ENCODE data around the gene CDC14A. TPM values are rescaled to one million over a fixed set of nuclear protein-coding genes. Genes with fewer than 3 reads are reported as not detected.
A peak's percentile ranks its signal among the peaks of the same experiment; 100 is the strongest.

Gene CDC14A
- total RNA-seq, 1 donor from 2014 or later = 6.3 TPM

DNA sequence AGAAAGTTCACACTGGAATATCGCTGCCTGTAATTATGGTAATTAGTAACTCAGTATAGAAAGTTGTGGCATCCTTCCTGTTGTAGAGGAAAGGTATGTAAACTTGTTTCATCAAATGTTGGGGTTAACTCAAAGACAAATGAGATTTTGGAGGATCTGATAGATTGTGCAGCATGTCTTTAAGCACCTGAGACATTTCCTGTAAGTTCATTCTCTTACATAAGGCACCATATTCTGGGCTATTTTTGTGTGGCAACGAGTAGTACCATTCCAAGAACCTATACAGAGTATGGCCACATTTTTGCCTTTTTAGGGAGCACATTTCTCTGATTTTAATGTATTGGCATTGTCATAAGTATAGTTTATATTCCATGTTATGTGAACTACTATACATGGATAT is 88.8 kb downstream of the CDC14A start:
- H3K4me3 ChIP-seq (ENCODE audit: insufficient read depth, low read depth, low read length) = no peak overlapping the region
- Mint-ChIP-seq H3K27ac (ENCODE audit: unreplicated experiment) (no peak overlapping the region), H3K9me3 (ENCODE audit: unreplicated experiment) (no peaks in the 10 kb centered on the region), H3K4me3 (ENCODE audit: unreplicated experiment) (no peak overlapping the region), H3K36me3 (ENCODE audit: low read depth, unreplicated experiment) (no peaks in the 10 kb centered on the region), H3K27me3 (ENCODE audit: low read depth, unreplicated experiment) (no peaks in the 10 kb centered on the region), H3K4me1 (ENCODE audit: low read depth, unreplicated experiment) (peaks cover 15% of the 10 kb centered on the region)
- no peaks in the 10 kb centered on the region for H3K36me3 ChIP-seq (ENCODE audit: insufficient read depth, low read length)
- no peak overlapping the region for H3K9ac ChIP-seq (ENCODE audit: low read length)
- no peak for FAIRE-seq
- H3K27me3 ChIP-seq (ENCODE audit: insufficient read depth, low read length) = no peaks in the 10 kb centered on the region
- no peak overlapping the region for H3K4me2 ChIP-seq (ENCODE audit: low read length)
- H3K27ac ChIP-seq (ENCODE audit: low read depth, low read length) = no peak overlapping the region
- peaks cover 6% of the 10 kb centered on the region for H3K4me1 ChIP-seq (ENCODE audit: insufficient read depth, low read length)
- H3K9me3 ChIP-seq (ENCODE audit: insufficient read depth, low read depth, low read length) = no peaks in the 10 kb centered on the region
- no peak for DNase-seq (ENCODE audit: low read depth)
- H3K79me2 ChIP-seq (ENCODE audit: insufficient read depth, low read length) = no peaks in the 10 kb centered on the region
- TF ChIP-seq, protein P1, sequence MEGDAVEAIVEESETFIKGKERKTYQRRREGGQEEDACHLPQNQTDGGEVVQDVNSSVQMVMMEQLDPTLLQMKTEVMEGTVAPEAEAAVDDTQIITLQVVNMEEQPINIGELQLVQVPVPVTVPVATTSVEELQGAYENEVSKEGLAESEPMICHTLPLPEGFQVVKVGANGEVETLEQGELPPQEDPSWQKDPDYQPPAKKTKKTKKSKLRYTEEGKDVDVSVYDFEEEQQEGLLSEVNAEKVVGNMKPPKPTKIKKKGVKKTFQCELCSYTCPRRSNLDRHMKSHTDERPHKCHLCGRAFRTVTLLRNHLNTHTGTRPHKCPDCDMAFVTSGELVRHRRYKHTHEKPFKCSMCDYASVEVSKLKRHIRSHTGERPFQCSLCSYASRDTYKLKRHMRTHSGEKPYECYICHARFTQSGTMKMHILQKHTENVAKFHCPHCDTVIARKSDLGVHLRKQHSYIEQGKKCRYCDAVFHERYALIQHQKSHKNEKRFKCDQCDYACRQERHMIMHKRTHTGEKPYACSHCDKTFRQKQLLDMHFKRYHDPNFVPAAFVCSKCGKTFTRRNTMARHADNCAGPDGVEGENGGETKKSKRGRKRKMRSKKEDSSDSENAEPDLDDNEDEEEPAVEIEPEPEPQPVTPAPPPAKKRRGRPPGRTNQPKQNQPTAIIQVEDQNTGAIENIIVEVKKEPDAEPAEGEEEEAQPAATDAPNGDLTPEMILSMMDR (IDR thresholded peaks at IDR 0.05; ENCODE audit: insufficient read depth, low read depth, low read length) = no peak
- no peak for TF ChIP-seq EZH2 (IDR thresholded peaks at IDR 0.05; ENCODE audit: insufficient read depth, low read length)
- H2AFZ ChIP-seq (ENCODE audit: low read depth, low read length) = no peak overlapping the region
- H4K20me1 ChIP-seq (ENCODE audit: insufficient read depth, low read length) = no peaks in the 10 kb centered on the region

DNA sequence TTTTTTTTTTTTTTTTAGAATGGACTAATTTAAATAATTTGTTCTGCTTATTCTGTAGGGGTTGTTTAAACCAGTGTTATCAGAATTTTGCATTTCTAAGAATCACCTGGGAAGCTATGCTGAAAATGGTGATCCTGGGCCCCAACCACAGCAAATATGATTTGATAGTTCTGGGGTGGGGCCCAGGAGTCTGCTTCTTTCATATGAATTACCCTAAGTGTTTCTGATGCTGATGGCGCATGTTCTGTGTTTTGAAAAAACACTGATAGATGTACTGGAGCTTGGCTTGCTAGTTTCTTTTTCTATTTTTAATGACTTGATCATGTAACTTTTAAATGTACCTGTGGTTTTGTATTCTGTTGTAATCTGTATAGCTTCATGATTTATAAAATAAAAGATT is 89.3 kb downstream of the CDC14A start:
- H3K27ac ChIP-seq (ENCODE audit: low read depth, low read length) = no peak overlapping the region
- peaks cover 6% of the 10 kb centered on the region for H3K4me1 ChIP-seq (ENCODE audit: insufficient read depth, low read length)
- H3K9me3 Mint-ChIP-seq (ENCODE audit: unreplicated experiment) = no peaks in the 10 kb centered on the region
- H3K36me3 Mint-ChIP-seq (ENCODE audit: low read depth, unreplicated experiment) = no peaks in the 10 kb centered on the region
- no peak overlapping the region for H3K4me3 Mint-ChIP-seq (ENCODE audit: unreplicated experiment)
- H3K27me3 ChIP-seq (ENCODE audit: insufficient read depth, low read length) = no peaks in the 10 kb centered on the region
- no peaks in the 10 kb centered on the region for H3K9me3 ChIP-seq (ENCODE audit: insufficient read depth, low read depth, low read length)
- H3K27me3 Mint-ChIP-seq (ENCODE audit: low read depth, unreplicated experiment) = no peaks in the 10 kb centered on the region
- H3K79me2 ChIP-seq (ENCODE audit: insufficient read depth, low read length) = no peaks in the 10 kb centered on the region
- no peak for DNase-seq (ENCODE audit: low read depth)
- no peaks in the 10 kb centered on the region for H4K20me1 ChIP-seq (ENCODE audit: insufficient read depth, low read length)
- H3K4me2 ChIP-seq (ENCODE audit: low read length) = no peak overlapping the region
- no peaks in the 10 kb centered on the region for H3K36me3 ChIP-seq (ENCODE audit: insufficient read depth, low read length)
- no peak overlapping the region for H3K9ac ChIP-seq (ENCODE audit: low read length)
- H2AFZ ChIP-seq (ENCODE audit: low read depth, low read length) = no peak overlapping the region
- H3K27ac Mint-ChIP-seq (ENCODE audit: unreplicated experiment) = no peak overlapping the region
- H3K4me1 Mint-ChIP-seq (ENCODE audit: low read depth, unreplicated experiment) = peaks cover 15% of the 10 kb centered on the region
- TF ChIP-seq, protein P1 (IDR thresholded peaks at IDR 0.05; ENCODE audit: insufficient read depth, low read depth, low read length) = no peak
- H3K4me3 ChIP-seq (ENCODE audit: insufficient read depth, low read depth, low read length) = no peak overlapping the region
- FAIRE-seq = no peak

DNA sequence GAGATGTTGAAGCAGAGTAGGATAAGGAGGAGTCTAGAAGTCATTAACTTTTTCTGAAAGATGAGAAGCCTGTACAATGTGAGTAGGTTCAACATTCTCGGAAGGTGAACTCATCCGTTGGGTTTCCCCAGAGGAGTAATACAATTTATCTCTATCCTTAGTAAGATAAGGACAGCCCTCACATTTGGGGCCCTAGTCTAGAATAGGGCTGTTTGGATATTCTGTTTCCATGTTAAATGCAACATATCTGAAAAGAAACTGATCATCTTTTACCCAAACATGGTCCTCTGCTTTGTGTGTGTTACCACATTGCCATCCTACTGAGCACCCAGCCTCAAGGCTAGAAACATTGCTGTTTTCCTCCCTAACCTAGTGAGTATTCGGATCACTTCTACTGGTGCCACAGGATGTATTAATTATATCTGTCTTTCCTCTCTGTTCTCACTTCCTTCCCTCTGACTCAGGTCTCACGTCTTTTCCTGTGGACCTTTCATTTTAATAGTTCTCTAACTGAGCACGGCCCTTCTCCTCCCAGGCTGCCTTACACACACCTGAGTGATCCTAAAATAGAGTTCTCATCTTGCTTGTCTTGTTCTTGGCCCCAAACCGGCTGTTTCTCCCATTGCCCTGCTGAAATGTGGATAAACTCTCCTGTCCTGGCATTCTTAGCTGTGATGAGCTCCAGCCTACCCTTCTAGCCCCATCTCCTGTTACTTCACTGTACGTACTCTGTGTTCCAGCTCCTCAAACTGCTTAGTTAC is 91.7 kb downstream of the CDC14A start:
- Mint-ChIP-seq H3K9me3 (ENCODE audit: unreplicated experiment) (no peaks in the 10 kb centered on the region), H3K4me1 (ENCODE audit: low read depth, unreplicated experiment) (peaks cover 15% of the 10 kb centered on the region), H3K27me3 (ENCODE audit: low read depth, unreplicated experiment) (no peaks in the 10 kb centered on the region), H3K36me3 (ENCODE audit: low read depth, unreplicated experiment) (peaks cover 3% of the 10 kb centered on the region), H3K27ac (ENCODE audit: unreplicated experiment) (peak overlapping the region; percentile 31), H3K4me3 (ENCODE audit: unreplicated experiment) (no peak overlapping the region)
- H3K36me3 ChIP-seq (ENCODE audit: insufficient read depth, low read length) = no peaks in the 10 kb centered on the region
- H3K4me2 ChIP-seq (ENCODE audit: low read length) = peak overlapping the region; percentile 33
- H2AFZ ChIP-seq (ENCODE audit: low read depth, low read length) = peak overlapping the region; percentile 6
- H3K9ac ChIP-seq (ENCODE audit: low read length) = no peak overlapping the region
- H3K4me3 ChIP-seq (ENCODE audit: insufficient read depth, low read depth, low read length) = no peak overlapping the region
- TF ChIP-seq, protein P1 (IDR thresholded peaks at IDR 0.05; ENCODE audit: insufficient read depth, low read depth, low read length) = no peak
- TF ChIP-seq EZH2 (IDR thresholded peaks at IDR 0.05; ENCODE audit: insufficient read depth, low read length) = no peak
- DNase-seq (ENCODE audit: low read depth) (peak; percentile 89), FAIRE-seq (no peak)
- peaks cover 6% of the 10 kb centered on the region for H3K4me1 ChIP-seq (ENCODE audit: insufficient read depth, low read length)
- no peaks in the 10 kb centered on the region for H3K79me2 ChIP-seq (ENCODE audit: insufficient read depth, low read length)
- no peaks in the 10 kb centered on the region for H3K27me3 ChIP-seq (ENCODE audit: insufficient read depth, low read length)
- H3K9me3 ChIP-seq (ENCODE audit: insufficient read depth, low read depth, low read length) = no peaks in the 10 kb centered on the region
- peak overlapping the region; percentile 24 for H3K27ac ChIP-seq (ENCODE audit: low read depth, low read length)
- no peaks in the 10 kb centered on the region for H4K20me1 ChIP-seq (ENCODE audit: insufficient read depth, low read length)

Data from astrocyte (in vitro differentiated cells and primary cell).